HG03108 (cell line): Measurements from ENCODE around the gene BRIX1.
"Not testable (repeated sequence)": the region's sequence is repeated elsewhere in the genome, so short reads cannot be mapped to it uniquely, and the experiment has no call there.

Experiments
- ATAC-seq: cut with Tn5 transposase; IDR thresholded peaks from one replicate; pipeline ENCODE4 v1.9.1; 2021; ENCODE audit warnings: moderate library complexity; ENCODE audit not compliant: unreplicated experiment

BRIX1 gene

GRCh38 chr5:34914671-34915138 lies 806 bp upstream of the BRIX1 start:
- peak; percentile 6 for ATAC-seq

DNA sequence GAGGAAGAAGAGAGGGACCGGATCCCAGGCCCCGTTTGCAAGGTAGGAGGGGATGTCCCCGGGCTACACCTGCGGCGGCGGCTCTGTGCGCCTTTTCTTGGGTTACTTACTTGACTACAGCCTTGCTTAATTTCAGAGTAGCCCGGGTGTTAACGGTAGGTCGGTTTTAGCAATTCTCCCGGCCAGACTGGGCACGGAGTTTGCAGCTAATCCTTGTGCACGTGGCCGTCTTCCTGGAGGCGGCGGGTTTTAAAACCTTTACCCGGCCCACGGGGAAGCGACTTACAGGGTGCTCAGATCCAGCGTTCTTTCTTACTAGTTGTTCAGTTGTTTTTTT lies 313 bp downstream of the BRIX1 start:
- ATAC-seq, result peak; percentile 4

GRCh38 chr5:34916518-34916917 lies 1.0 kb downstream of the BRIX1 start:
- no peak for ATAC-seq

- no peak for ATAC-seq
These were observed 2.5 kb downstream of the BRIX1 start for GRCh38 chr5:34918025-34918424.

GRCh38 chr5:34919077-34919476 lies 3.6 kb downstream of the BRIX1 start:
- ATAC-seq, result no peak

- not testable (repeated sequence) for ATAC-seq
These were observed 7.7 kb downstream of the BRIX1 start for GRCh38 chr5:34923256-34923655.

DNA sequence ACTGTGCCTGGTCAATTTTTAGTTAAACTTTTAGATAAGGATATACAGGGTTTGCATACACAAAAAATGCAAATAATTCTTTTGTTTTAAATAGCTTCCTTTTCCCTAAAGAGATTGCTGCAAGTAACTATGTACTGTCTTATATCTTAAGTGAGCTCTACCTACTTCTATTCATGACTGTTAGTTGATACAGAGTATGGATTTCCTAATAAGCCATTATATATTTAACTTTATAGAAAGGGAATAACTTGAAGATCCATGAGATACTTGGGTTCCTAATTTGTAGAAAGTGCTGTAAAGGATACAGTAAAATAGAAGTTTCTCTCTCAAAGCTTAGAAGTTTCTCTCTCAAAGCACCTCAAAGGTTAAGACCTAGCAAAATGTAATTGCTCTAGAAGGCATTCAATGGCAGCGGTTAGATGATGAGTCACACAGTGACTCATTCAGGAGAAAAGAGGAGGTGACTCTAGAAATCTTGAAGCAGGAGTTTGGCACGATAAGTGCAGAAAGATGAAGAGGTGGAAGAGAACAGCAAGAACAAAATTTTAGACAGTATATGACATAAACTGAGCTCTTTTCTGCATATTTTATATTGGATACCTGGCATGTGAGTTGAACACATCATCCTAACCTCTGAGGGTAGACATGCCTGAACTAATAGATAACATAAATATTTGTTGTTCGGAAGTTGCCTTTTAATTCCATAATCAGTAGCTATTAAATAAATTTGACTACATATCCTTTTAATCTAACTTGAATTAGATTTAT lies 8.4 kb downstream of the BRIX1 start:
- peak; percentile 61 for ATAC-seq

GRCh38 chr5:34924462-34924765 lies 8.9 kb downstream of the BRIX1 start:
- ATAC-seq, result no peak

- ATAC-seq, result no peak
These were observed 10.9 kb downstream of the BRIX1 start for GRCh38 chr5:34926318-34926888.

GRCh38 chr5:34927785-34928184 lies 12.3 kb downstream of the BRIX1 start:
- ATAC-seq, result no peak

DNA sequence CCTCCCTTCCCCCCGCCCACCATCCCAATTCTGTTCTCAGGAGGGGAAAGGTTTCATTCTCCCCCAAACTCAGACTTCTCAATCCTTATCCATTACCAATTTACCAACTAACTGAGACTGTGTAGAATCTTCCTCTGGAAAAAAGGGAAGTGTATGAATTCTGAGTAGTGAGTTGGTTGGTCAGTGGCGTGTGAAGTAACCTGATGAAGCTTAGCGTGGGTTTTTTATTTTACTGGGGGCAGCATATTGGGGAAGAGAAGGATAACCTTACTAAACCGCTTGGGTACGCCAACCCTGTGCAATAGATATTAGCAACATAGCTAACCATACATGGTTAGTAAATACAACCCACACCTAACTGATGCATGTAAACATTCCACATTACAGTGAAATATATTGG lies 12.8 kb downstream of the BRIX1 start:
- ATAC-seq, result no peak

- peak; percentile 85 for ATAC-seq
These were observed 13.7 kb downstream of the BRIX1 start, which contains the start of gene DNAJC21 for GRCh38 chr5:34929134-34929719. Gene DNAJC21 (plus strand): TSS chr5:34929559. CDS start chr5:34929820, 261 bp downstream.

DNA sequence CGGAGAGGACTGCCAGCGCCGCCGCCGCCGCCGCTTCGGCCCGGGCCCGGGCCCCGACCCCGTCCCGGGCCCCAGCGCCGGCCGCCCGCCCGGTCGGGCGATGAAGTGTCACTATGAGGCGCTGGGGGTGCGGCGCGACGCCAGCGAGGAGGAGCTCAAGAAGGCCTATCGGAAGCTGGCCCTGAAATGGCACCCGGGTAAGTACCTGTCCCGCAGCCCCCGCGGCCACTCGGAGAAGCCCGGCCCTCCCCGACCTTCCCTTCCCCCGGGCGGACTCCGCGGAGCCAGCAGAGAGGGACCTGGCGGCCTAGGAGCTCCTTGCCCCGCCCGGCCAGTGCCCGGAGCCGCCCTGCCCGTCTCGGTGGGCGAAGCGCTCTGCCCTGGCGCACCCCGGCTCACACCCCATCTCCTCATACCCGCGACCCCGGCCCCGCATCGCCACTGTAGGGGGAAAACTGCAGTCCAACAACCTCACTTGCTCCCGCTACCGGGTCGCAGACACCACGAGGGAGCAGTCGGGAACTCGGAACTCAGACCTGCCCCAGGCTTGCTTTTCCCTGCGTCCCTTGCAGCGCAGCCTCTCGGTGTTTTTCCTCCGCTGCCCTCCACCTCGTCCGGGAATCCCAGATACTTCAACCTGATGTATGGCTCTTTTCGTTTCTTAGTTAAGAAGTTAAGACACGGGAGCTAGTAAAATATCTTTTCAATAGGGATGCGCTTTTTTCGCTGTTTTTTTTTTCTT lies 14.4 kb downstream of the BRIX1 start:
- ATAC-seq, result peak; percentile 63

DNA sequence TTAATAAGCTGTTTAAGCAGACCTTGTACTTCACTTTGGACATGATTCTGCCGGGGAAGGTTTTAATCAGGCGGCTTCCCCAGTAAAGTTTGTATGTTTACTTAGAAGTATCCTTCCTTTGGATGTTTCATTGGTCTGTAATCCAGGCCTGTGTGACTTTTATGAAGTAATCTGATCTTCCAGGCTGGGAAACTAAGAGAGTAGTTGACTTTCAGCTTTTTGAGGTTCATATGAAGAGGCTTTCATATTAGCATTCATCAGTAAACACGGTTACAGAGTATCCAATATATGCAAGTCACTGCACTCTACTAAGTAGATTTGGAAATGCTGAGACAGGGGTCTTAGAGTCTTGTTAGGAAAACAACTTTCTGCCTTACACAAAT lies 14.9 kb downstream of the BRIX1 start:
- ATAC-seq, result no peak

DNA sequence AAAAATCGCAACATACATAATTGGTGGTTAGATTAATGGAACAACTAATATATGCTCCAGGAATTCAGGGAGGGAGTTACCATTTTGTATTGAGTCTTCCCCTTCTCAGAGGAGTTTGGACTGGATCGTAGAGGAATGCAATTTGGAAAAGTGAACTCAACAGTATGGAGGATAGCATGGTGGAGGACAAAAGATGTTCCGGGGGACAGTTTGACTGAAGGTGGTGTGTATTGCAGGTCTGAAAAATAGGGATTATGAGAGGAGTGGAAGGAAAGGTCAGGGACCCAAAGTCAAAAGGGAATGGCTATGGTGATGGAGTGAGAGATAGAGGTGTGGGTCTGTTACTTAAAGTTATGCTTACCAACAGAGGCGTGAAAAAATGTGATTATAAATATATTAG lies 15.4 kb downstream of the BRIX1 start:
- no peak for ATAC-seq

- no peak for ATAC-seq
These were observed 17.4 kb downstream of the BRIX1 start for GRCh38 chr5:34932947-34933346.

- no peak for ATAC-seq
These were observed 26.4 kb downstream of the BRIX1 start for GRCh38 chr5:34941936-34942335.

DNA sequence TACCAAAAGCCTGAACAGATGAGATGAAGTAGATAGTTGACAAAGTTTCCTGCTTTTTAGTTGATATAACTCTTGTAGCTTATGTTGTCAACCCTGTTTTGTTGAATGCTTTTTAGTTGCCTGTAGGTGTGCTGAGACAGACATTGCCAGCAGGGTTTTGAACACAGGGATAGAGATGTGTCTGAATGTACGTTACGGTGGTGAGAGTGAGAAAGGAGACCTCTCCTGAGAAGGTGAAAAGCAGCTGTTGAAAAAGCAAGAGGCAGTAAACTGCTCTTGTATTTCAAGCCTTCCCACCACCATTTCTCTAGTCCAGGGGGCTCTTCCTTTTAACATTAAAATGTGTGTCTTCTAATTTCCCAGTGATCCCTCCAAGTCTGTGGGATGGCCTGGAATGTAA lies 28.5 kb downstream of the BRIX1 start:
- no peak for ATAC-seq

- ATAC-seq, result no peak
These were observed 29.0 kb downstream of the BRIX1 start for GRCh38 chr5:34944460-34945047.

GRCh38 chr5:34957321-34957720 lies 41.8 kb downstream of the BRIX1 start:
- no peak for ATAC-seq
